Panc1 (cell line): Measurements from ENCODE around the gene CAMK1D.

Source experiments
- CTCF ChIP-seq: fragments of 450-650 bp; IDR thresholded peaks from 2 replicates; pipeline ENCODE4 v1.5.1; 2017; ENCODE audit warnings: mild to moderate bottlenecking
- POLR2AphosphoS5 ChIP-seq: IDR thresholded peaks from 2 replicates; pipeline ENCODE4 v1.6.1; 2012; ENCODE audit warnings: mild to moderate bottlenecking, low read depth, low read length, moderate library complexity

GRCh38 chr10:12563489-12563888 lies 214.1 kb downstream of the CAMK1D start:
- TF ChIP-seq CTCF: no peak
- no peak for TF ChIP-seq POLR2AphosphoS5
